HG03521 (cell line): ENCODE measurements around the gene WDFY3.

Experiments used
- ATAC-seq: cut with Tn5 transposase; IDR thresholded peaks from one replicate; pipeline ENCODE4 v1.9.1; 2021; ENCODE audit warnings: mild to moderate bottlenecking, moderate library complexity; ENCODE audit not compliant: unreplicated experiment

WDFY3 gene

GRCh38 chr4:84804136-84804535 is 162.4 kb downstream of the WDFY3 start:
- ATAC-seq: no peak

GRCh38 chr4:84803720-84804119 is 162.8 kb downstream of the WDFY3 start:
- ATAC-seq: no peak

DNA sequence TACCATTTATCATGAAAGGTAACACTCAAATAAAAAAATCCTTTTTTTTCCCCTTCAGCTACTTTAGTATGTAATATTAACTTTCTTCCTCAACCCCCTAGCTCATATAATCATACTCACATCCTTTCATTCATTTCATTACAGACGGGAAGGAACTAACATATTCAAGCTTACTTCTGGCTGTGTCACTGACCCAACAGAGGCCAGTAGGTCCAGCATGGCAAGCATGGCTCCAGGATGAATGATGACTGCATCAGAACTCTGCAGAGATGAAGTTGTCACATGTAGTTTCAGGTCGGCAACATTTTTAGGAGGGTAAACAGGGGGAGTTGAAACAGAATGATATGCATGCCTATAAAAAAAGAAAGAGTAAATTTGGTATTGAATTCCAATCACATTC is 163.4 kb downstream of the WDFY3 start:
- ATAC-seq: no peak

- ATAC-seq: no peak
Observed at GRCh38 chr4:84800256-84800655, 166.2 kb downstream of the WDFY3 start.

DNA sequence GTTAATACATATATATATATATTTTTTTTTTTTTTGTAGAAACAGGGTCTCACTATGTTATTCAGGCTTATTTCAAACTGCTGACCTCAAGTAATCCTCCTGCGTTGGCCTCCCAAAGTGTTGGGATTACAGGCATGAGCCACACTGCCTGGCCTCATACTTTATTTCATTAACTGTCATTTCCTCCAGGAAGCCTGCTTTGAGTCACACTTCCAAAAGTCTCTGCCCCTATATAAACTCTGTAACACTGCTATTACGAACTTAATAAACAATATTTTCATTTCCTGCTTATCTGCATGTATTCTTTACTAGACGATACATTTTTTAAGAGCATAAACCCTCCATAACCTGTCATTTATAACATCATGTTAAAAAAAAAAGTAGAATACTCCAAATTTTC is 167.2 kb downstream of the WDFY3 start:
- ATAC-seq: no peak

DNA sequence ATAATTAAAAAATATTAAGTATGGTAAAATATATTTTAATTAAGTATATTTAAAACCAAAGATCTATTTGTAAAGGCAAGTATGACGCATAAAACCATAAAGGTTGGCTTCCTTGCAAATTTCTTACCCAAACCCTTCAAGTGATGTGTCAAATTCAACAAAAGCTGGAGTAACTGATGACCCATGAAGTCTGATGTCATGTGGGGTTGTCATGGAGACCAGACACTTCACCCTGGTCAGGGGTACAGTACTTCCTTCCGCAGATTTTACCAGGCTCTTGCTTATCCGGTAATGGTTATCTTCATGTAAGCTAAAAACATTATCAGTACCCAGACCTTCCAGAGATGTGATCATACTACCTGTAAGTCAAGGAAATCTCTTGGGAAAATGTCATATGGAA is 170.1 kb downstream of the WDFY3 start:
- no peak for ATAC-seq

DNA sequence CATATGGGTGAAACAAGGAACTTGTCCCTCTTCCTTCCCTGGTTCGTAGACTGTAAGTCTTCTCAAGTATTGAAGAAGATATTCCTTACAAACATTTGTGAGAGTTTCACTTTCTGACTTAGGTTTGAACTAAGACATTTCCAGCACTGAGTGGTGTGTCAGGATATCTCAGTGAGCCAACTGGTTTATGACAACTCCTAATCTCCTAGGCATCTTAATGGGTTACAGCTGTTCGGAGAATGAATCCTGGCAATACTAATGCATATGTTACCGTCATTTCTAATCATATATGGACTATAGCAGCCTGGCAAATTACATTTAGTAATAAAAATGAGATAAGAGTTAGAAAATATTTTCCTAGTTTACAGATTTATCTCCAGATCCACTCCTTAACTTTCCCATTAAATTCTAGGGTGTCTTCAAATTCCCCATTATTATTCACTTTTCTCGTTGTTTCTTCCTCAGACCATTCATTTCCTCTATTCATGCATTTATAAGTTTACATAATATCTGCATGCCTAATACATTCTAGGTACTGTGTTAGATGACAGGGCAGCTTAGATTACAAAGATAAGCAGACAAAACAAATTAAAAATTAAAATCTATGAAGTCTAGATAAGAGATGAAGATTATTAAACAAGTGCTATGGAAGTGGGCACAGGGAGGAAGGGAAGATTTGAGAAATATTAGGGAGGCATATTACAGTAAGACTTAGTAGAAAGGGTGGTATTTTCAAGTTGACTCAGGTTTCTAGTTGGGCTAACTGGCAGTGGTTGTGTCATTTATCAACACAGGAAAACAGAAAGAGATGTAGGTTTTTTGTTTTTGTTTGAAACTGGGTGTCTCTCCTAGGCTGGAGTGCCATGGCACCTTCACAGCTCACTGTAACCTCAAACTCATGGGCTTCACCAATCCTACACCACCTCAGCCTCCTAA is 173.9 kb downstream of the WDFY3 start:
- ATAC-seq: no peak

DNA sequence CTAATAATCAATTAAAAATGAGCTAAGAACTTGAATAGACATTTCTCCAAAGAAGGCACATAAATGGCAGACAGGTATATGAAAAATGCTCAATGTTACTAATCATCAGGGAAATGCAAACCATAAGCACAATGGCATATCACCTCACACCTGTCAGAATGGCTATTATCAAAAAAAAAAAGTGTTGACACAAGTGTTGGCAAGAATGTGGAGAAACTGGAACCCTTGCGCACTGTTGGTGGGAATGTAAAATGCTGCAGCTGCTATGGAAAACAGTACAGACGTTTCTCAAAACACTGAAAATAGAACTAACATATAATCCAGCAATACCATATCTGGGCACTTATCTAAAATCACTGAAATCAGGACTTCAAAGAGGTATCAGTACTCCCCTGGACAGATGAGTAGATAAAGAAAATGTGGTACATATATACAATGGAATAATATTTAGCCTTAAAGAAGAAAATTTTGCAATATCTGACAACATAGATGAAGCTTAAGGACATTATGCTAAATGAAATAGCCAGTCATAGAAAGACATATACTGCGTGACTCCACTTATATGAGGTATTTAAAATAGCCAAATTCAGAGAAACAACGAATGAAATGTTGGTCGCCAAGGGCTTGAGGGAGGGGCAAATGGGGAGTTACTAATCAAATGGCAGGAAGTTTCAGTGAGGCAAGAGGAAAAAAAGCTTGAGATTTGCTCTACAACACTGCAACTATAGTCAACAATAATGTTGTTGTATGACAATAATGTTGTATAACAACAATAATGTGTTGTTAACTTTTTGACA is 175.5 kb downstream of the WDFY3 start:
- ATAC-seq: no peak

- ATAC-seq: no peak
Observed at GRCh38 chr4:84786478-84786877, 180.0 kb downstream of the WDFY3 start.

DNA sequence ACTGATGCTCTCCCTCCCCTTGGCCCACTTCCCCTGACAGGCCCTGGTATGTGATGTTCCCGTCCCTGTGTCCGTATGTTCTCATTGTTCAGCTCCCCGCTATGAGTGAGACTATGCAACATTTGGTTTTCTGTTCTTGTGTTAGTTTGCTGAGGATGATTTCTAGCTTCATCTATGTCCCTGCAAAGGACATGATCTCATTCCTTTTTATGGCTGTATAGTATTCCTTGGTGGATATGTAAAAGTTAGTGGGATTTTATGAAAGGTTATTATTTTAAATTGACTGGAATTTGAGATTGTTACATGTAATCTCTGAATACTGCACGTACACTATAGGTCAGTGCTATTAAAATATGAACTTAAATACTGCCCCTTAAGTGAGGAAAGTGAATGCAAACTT is 184.0 kb downstream of the WDFY3 start:
- ATAC-seq: no peak

- no peak for ATAC-seq
Observed at GRCh38 chr4:84780719-84781118, 185.8 kb downstream of the WDFY3 start.

GRCh38 chr4:84778041-84778440 is 188.4 kb downstream of the WDFY3 start:
- ATAC-seq: no peak

DNA sequence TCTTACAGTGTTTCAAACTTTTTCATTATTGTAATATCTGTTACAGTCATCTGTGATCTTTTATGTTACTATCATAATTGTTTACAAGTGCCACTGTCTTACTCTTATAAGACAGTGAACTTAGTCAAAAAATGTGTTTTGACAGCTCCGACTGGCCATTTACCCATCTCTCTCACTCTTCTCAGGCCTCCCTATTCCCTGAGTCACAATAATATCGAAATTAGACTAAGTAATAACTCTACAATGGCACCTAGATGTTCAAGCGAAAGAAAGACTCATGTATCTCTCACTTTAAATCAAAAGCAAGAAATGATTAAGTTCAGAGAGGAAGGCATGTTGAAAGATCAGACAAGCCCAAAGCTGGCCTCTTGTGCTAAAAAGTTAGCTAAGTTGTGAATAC is 199.3 kb downstream of the WDFY3 start:
- no peak for ATAC-seq

DNA sequence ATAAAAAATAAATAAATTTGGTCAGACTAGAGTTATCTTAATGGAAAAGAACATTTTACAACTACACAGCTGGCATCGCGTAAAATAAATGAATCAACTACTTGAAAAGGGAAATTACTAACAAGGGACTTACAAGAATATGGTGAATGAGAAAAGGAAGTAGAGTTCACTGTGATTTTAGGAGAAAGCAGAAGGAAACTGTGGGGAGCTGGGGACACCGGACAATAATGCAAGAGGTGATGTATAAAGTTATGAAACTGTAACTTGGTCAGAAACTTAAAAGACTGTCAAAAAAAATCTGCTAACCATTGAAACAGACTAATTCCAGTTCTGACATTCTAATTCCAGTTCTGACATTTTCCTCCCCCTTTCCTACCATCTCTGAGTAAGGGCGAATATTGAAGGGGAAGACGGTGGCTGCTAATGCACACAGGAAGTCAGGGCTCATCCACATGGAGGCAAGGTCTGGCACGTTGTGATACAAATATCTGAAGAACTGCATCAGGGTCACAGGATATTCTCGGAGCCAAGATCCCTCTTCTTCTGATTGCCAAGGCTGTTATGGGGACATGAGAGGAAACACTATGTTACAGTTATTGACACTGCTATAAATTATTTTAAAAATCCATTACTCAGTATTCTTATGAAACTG is 213.0 kb downstream of the WDFY3 start:
- ATAC-seq: no peak

GRCh38 chr4:84751707-84752106 is 214.8 kb downstream of the WDFY3 start:
- ATAC-seq: no peak

DNA sequence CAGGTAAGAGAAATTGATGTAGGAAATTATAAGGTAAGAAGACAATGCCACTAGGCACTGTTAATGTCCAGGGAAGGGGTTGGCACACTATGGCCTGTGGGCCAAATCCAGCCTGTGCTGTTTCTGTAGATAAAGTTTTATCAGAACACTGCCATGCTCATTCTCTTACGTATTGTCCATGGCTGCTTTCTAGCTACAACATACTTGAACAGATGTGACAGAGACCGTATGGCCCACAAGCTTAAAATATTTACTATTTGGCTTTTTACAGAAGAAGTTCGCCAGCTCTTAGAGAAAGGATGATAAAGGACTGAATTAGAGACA is 215.6 kb downstream of the WDFY3 start:
- no peak for ATAC-seq

DNA sequence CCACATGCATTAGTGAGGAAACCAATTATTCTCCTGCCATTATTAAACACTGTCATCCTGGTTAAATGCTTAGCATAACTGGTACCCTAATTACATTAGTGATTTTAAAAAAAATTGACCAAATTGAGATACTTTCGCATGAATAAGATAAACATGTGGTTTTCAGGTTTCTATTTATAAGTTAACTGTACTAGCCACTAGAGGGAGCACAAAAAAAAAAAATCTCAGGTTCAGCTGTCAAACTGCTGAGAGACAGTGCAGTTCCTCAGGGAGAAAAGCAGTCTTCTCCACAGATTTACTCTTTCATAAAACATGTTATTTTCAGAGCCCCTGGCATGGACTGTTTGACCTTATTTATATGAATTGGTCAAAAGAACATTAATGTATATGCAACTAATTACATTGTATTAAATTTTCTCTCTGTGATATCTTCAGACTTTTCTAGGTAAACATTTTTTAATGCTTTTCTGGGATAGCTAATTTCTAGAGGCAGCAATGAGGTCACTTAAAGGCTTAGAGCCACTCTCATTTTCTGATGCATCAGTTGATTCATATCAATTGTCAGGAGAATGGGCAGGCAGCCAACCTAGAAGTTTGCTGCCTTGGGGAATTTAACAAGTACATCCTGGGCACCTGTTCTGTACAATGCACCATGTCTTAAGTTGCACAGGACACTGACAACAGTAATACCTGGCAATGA is 216.1 kb downstream of the WDFY3 start:
- peak; percentile 75 for ATAC-seq

DNA sequence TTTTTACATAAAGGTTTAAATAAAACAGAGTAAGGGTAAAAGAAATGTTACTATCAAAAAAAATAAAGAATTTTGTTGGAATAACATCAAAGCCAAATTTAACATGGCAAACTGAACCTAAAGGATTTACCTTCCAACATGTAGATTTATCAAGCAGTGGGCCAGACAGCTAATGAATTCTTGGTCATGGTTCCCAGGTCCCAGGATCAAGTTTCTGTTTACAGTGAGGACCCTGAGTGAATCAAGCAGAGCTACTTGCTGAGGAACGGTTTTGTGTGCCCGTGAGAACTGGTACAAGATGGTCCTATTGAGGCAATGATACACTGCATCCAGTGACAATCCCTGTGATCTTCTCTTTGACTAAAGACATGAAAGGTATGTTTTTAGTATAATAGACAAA is 226.4 kb downstream of the WDFY3 start:
- no peak for ATAC-seq

DNA sequence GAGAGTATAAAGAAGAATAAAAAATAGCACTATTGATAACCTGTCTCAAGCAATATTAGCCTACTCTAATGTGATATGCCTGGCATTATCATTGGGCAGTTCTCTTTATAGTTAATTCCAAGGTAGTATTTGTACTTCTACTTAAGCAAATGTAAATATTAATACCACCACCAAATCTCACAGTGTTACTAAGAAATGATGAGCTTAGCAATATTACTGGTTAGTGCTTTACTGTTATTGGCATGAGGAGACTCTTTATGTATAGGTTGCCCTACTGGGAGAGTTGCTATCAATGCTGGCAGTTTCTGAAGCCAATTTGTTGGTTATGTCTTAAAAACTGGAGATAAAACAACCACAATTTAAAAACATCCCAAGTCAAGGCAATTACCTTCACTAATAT is 227.9 kb downstream of the WDFY3 start:
- ATAC-seq: no peak

DNA sequence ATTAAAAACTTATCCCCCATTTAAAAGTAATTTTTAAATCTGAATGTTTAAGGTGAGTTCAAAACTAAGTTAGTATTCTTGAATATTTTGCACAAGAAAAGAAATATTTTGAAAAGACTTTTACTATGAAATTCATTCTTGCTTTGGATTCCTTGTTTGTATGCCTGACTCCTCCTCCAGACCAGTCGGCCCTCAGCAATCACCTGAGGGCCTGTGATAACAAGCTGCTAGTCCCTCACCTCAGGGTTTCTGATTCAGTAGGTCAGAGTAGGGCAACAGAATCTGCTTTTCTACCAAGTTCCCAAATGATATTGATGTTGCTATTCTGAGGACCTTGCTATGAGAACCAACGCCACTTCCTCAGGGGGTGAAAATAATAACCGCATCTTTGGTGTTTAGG is 228.8 kb downstream of the WDFY3 start:
- ATAC-seq: no peak

- no peak for ATAC-seq
Observed at GRCh38 chr4:84734037-84734436, 232.5 kb downstream of the WDFY3 start.
